ENCODE results near the gene SF3B2.
A peak's percentile ranks its signal among the peaks of the same experiment; 100 is the strongest.
"Not testable (repeated sequence)": the region's sequence is repeated elsewhere in the genome, so short reads cannot be mapped to it uniquely, and the experiment has no call there.

The SF3B2 gene

GRCh38 chr11:66051766-66052663 lies at the start of gene SF3B2:
TSS of gene SF3B2 (plus strand) at chr11:66052364. CDS start at chr11:66052385, 21 bp downstream.
- H3K27ac ChIP-seq = peak within 1 kb of the TSS; percentile 82
- DNase-seq (ENCODE audit: low read depth, low spot score) = peak; percentile 96

GRCh38 chr11:66002648-66003225 lies 49.4 kb upstream of the SF3B2 start:
- peak overlapping the region; percentile 96 for H3K27ac ChIP-seq
- no peak for DNase-seq (ENCODE audit: low read depth, low spot score)

- H3K27ac ChIP-seq = peak overlapping the region; percentile 96
- DNase-seq (ENCODE audit: low read depth, low spot score) = no peak
Observed at GRCh38 chr11:66003291-66003690, 48.9 kb upstream of the SF3B2 start.

GRCh38 chr11:66004186-66004585 lies 48.0 kb upstream of the SF3B2 start:
- no peak overlapping the region for H3K27ac ChIP-seq
- no peak for DNase-seq (ENCODE audit: low read depth, low spot score)

GRCh38 chr11:66006134-66006890 lies 45.9 kb upstream of the SF3B2 start:
- no peak for DNase-seq (ENCODE audit: low read depth, low spot score)
- no peak overlapping the region for H3K27ac ChIP-seq

- no peak overlapping the region for H3K27ac ChIP-seq
- DNase-seq (ENCODE audit: low read depth, low spot score) = no peak
Observed at GRCh38 chr11:66006891-66007176, 45.3 kb upstream of the SF3B2 start.

GRCh38 chr11:66007201-66007634 lies 44.9 kb upstream of the SF3B2 start:
- no peak overlapping the region for H3K27ac ChIP-seq
- no peak for DNase-seq (ENCODE audit: low read depth, low spot score)

GRCh38 chr11:66008095-66008467 lies 44.1 kb upstream of the SF3B2 start:
- H3K27ac ChIP-seq = peak overlapping the region; percentile 55
- no peak for DNase-seq (ENCODE audit: low read depth, low spot score)

- peak overlapping the region; percentile 55 for H3K27ac ChIP-seq
- DNase-seq (ENCODE audit: low read depth, low spot score) = no peak
Observed at GRCh38 chr11:66008468-66009101, 43.6 kb upstream of the SF3B2 start.

GRCh38 chr11:66010036-66010435 lies 42.1 kb upstream of the SF3B2 start:
- not testable (repeated sequence) for H3K27ac ChIP-seq; DNase-seq (ENCODE audit: low read depth, low spot score)

- H3K27ac ChIP-seq = peak overlapping the region; percentile 80
- DNase-seq (ENCODE audit: low read depth, low spot score) = peak; percentile 97
Observed at GRCh38 chr11:66011239-66011784, 40.9 kb upstream of the SF3B2 start.

GRCh38 chr11:66011785-66012303 lies 40.3 kb upstream of the SF3B2 start, which contains the start of gene CST6:
TSS of gene CST6 (plus strand) at chr11:66012008. CDS start at chr11:66012045, 37 bp downstream.
- H3K27ac ChIP-seq = peak within 1 kb of the TSS; percentile 80
- no peak for DNase-seq (ENCODE audit: low read depth, low spot score)

GRCh38 chr11:66012371-66012945 lies 39.7 kb upstream of the SF3B2 start:
- no peak for DNase-seq (ENCODE audit: low read depth, low spot score)
- peak overlapping the region; percentile 80 for H3K27ac ChIP-seq

GRCh38 chr11:66012946-66013761 lies 39.0 kb upstream of the SF3B2 start:
- DNase-seq (ENCODE audit: low read depth, low spot score) = peak; percentile 50

GRCh38 chr11:66013762-66014100 lies 38.4 kb upstream of the SF3B2 start:
- H3K27ac ChIP-seq = no peak overlapping the region
- no peak for DNase-seq (ENCODE audit: low read depth, low spot score)

More at GRCh38 chr11:66012946-66013761, 39.0 kb upstream of the SF3B2 start:
- peak overlapping the region; percentile 80 for H3K27ac ChIP-seq

GRCh38 chr11:66014804-66015453 lies 37.2 kb upstream of the SF3B2 start:
- DNase-seq (ENCODE audit: low read depth, low spot score) = no peak
- H3K27ac ChIP-seq = peak overlapping the region; percentile 35

- H3K27ac ChIP-seq = peak overlapping the region; percentile 35
- no peak for DNase-seq (ENCODE audit: low read depth, low spot score)
Observed at GRCh38 chr11:66015454-66015881, 36.7 kb upstream of the SF3B2 start.

Data from epithelial cell of prostate (primary cell).